H1 (cell line): ENCODE results near the gene IL26. TPM values are rescaled to one million over a fixed set of nuclear protein-coding genes. Genes with fewer than 3 reads are reported as not detected.

Experiments
- CTCF ChIA-PET: fragments of 300-600 bp; sonication (Branson Sonifier 250); formaldehyde crosslinking; loops from one replicate; lab custom pipeline; 2021; ENCODE audit not compliant: partially characterized antibody; lab: Charles Lee
- POLR2A ChIA-PET: fragments of 300-600 bp; sonication (Branson Sonifier 250); formaldehyde crosslinking; loops from one replicate; lab custom pipeline; 2021; ENCODE audit warnings: inconsistent platforms; ENCODE audit not compliant: partially characterized antibody; lab: Charles Lee
- DNase-seq, 2 experiments: peaks; one replicate each; pipeline versions ENCODE4 v3.0.0 to v3.0.0-alpha.2; 2010 to 2022; ENCODE audit warnings: low spot score in 2 of 2, low read depth in 1 of 2, mixed read lengths in 1 of 2
- FAIRE-seq: peaks from 2 replicates; lab custom pipeline; 2011; peaks lifted over from hg19 to GRCh38; lab: Jason Lieb, UNC
- H2AFZ ChIP-seq: 2 replicates; pipeline ENCODE4 v1.8.1; 2012; ENCODE audit warnings: low read length, inconsistent platforms
- H2AK5ac ChIP-seq: 2 replicates; pipeline ENCODE4 v1.6.1; 2013; ENCODE audit warnings: low read depth, low read length
- H2BK120ac ChIP-seq: replicated peaks from 2 replicates; pipeline ENCODE3; 2013; ENCODE audit warnings: low read depth, low read length, inconsistent platforms
- H2BK12ac ChIP-seq: 2 replicates; pipeline ENCODE4 v1.6.1; 2013; ENCODE audit warnings: low read depth, low read length
- H2BK15ac ChIP-seq: 2 replicates; pipeline ENCODE4 v1.6.1; 2013; ENCODE audit warnings: low read length
- H2BK20ac ChIP-seq: 2 replicates; pipeline ENCODE4 v1.6.1; 2013; ENCODE audit warnings: low read length
- H2BK5ac ChIP-seq: 2 replicates; pipeline ENCODE4 v1.6.1; 2013; ENCODE audit warnings: low read depth, low read length
- H3K14ac ChIP-seq: 2 replicates; pipeline ENCODE4 v1.6.1; 2013; ENCODE audit warnings: inconsistent platforms; ENCODE audit not compliant: insufficient read length
- H3K18ac ChIP-seq: 2 replicates; pipeline ENCODE4 v1.6.1; 2013; ENCODE audit warnings: low read length; ENCODE audit errors: extremely low read depth
- H3K23ac ChIP-seq: 2 replicates; pipeline ENCODE4 v1.6.1; 2013; ENCODE audit warnings: inconsistent platforms; ENCODE audit not compliant: insufficient read length
- H3K23me2 ChIP-seq: 2 replicates; pipeline ENCODE4 v1.6.1; 2013; ENCODE audit warnings: low read depth, low read length
- H3K27ac ChIP-seq: 2 replicates; pipeline ENCODE4 v1.6.1; 2011; ENCODE audit warnings: low read depth, low read length, inconsistent platforms
- H3K27me3 ChIP-seq, 4 experiments: replicated peaks in 1 of 4; 1 replicate in 1 of 4; 2 replicates in 3 of 4; pipeline versions ENCODE4 v1.6.1 to v1.8.1; 2011 to 2013; ENCODE audit warnings: low read length in 3 of 4, mild to moderate bottlenecking in 3 of 4, inconsistent platforms in 2 of 4, mixed read lengths in 2 of 4, moderate library complexity in 1 of 4; ENCODE audit not compliant: control insufficient read depth in 3 of 4, insufficient read depth in 3 of 4; ENCODE audit errors: extremely low read depth in 1 of 4
- H3K36me3 ChIP-seq, 4 experiments: 2 replicates each; pipeline versions ENCODE4 v1.6.1 to v1.8.1; 2011 to 2013; ENCODE audit warnings: mild to moderate bottlenecking in 4 of 4, low read length in 3 of 4, moderate library complexity in 2 of 4, control low read depth in 1 of 4, inconsistent platforms in 1 of 4; ENCODE audit not compliant: insufficient read depth in 4 of 4, control insufficient read depth in 2 of 4
- H3K4ac ChIP-seq: replicated peaks from 2 replicates; pipeline ENCODE3; 2013; ENCODE audit warnings: low read length, low read depth, mixed read lengths, inconsistent platforms; ENCODE audit not compliant: insufficient read length
- H3K4me1 ChIP-seq, 4 experiments: replicated peaks in 1 of 4; 1 replicate in 1 of 4; 2 replicates in 3 of 4; pipeline versions ENCODE4 v1.6.1 to v1.8.1; 2011 to 2013; ENCODE audit warnings: low read length in 3 of 4, inconsistent platforms in 2 of 4, mixed read lengths in 1 of 4; ENCODE audit not compliant: insufficient read depth in 4 of 4, control insufficient read depth in 3 of 4
- H3K4me2 ChIP-seq, 2 experiments: 2 replicates each; pipeline versions ENCODE4 v1.6.1 to v1.8.1; 2011 to 2013; ENCODE audit warnings: low read depth in 2 of 2, low read length in 2 of 2, control low read depth in 1 of 2, inconsistent platforms in 1 of 2, mild to moderate bottlenecking in 1 of 2; ENCODE audit not compliant: insufficient read depth in 1 of 2
- H3K4me3 ChIP-seq, 4 experiments: fragments of 200-600, 300-600 bp in 1 of 4; sonication (generic), shearing (Covaris generic), sonication (Bioruptor Twin) in 1 of 4; 2 replicates each; pipeline versions ENCODE4 v1.5.1 to v1.8.1; 2011 to 2016; ENCODE audit warnings: low read length in 4 of 4, low read depth in 3 of 4, control low read depth in 2 of 4, inconsistent platforms in 2 of 4, mild to moderate bottlenecking in 2 of 4, mixed read lengths in 1 of 4, moderate library complexity in 1 of 4; ENCODE audit not compliant: insufficient read depth in 2 of 4; ENCODE audit errors: extremely low read depth in 1 of 4
- H3K56ac ChIP-seq: replicated peaks from 2 replicates; pipeline ENCODE3; 2013; ENCODE audit warnings: low read depth, mild to moderate bottlenecking, mixed read lengths, low read length, inconsistent platforms; ENCODE audit not compliant: insufficient read length
- H3K79me1 ChIP-seq: 2 replicates; pipeline ENCODE4 v1.6.1; 2013; ENCODE audit warnings: low read depth, low read length, control low read depth
- H3K79me2 ChIP-seq, 2 experiments: 2 replicates each; pipeline versions ENCODE4 v1.6.1 to v1.8.1; 2012 to 2013; ENCODE audit warnings: low read length in 2 of 2, mild to moderate bottlenecking in 2 of 2, inconsistent platforms in 1 of 2; ENCODE audit not compliant: insufficient read depth in 2 of 2, control insufficient read depth in 1 of 2
- H3K9ac ChIP-seq, 4 experiments: replicated peaks in 1 of 4; 1 replicate in 1 of 4; 2 replicates in 3 of 4; pipeline versions ENCODE4 v1.6.1 to v1.8.1; 2011 to 2013; ENCODE audit warnings: low read depth in 3 of 4, low read length in 3 of 4, control low read depth in 2 of 4, mild to moderate bottlenecking in 2 of 4, moderate library complexity in 2 of 4, inconsistent platforms in 1 of 4; ENCODE audit errors: extremely low read depth in 1 of 4
- H3K9me3 ChIP-seq, 2 experiments: 2 replicates each; pipeline versions ENCODE4 v1.6.1 to v1.8.1; 2012 to 2013; ENCODE audit warnings: mild to moderate bottlenecking in 2 of 2, moderate library complexity in 2 of 2, control low read depth in 1 of 2, inconsistent platforms in 1 of 2, low read depth in 1 of 2, low read length in 1 of 2, mixed read lengths in 1 of 2; ENCODE audit not compliant: insufficient read depth in 2 of 2
- H4K20me1 ChIP-seq, 2 experiments: replicated peaks in 1 of 2; 2 replicates each; pipeline versions ENCODE3 to v1.8.1; 2011 to 2013; ENCODE audit warnings: inconsistent platforms in 2 of 2, low read length in 2 of 2, mild to moderate bottlenecking in 1 of 2; ENCODE audit not compliant: insufficient read depth in 2 of 2, control insufficient read depth in 1 of 2
- H4K5ac ChIP-seq: 2 replicates; pipeline ENCODE4 v1.6.1; 2013; ENCODE audit warnings: low read length, low read depth, mixed read lengths, inconsistent platforms; ENCODE audit not compliant: insufficient read length
- H4K8ac ChIP-seq: 2 replicates; pipeline ENCODE4 v1.8.0; 2013; ENCODE audit warnings: mild to moderate bottlenecking, moderate library complexity, low read length, inconsistent platforms; ENCODE audit not compliant: insufficient read depth; ENCODE audit errors: extremely low read depth
- H4K91ac ChIP-seq: replicated peaks from 2 replicates; pipeline ENCODE3; 2013; ENCODE audit warnings: low read length, mixed read lengths, inconsistent platforms; ENCODE audit not compliant: insufficient read length
- KDM1A ChIP-seq: fragments of 200-600, 300-600 bp; sonication (generic); IDR thresholded peaks from 2 replicates; pipeline ENCODE4 v1.7.1; 2016; ENCODE audit warnings: mild to moderate bottlenecking, low read length, borderline replicate concordance
- KDM4A ChIP-seq: IDR thresholded peaks from one replicate; pipeline ENCODE4 v1.7.1; 2012; ENCODE audit warnings: low read depth, mild to moderate bottlenecking, moderate library complexity, low read length, inconsistent platforms; ENCODE audit not compliant: severe bottlenecking
- MAFK ChIP-seq: IDR thresholded peaks from 2 replicates; pipeline ENCODE4 v1.6.1; 2012; ENCODE audit warnings: low read depth, mild to moderate bottlenecking, improper control_type of control experiment, low read length
- SAP30 ChIP-seq: fragments of 300-600 bp; sonication (generic); IDR thresholded peaks from 2 replicates; pipeline ENCODE4 v1.7.1; 2012; ENCODE audit warnings: low read length, moderate library complexity, mild to moderate bottlenecking, inconsistent platforms; ENCODE audit not compliant: insufficient read depth, insufficient replicate concordance
- SP1 ChIP-seq: IDR thresholded peaks from 2 replicates; pipeline ENCODE4 v1.6.1; 2011; ENCODE audit warnings: low read depth, low read length
- polyA plus RNA-seq, 7 experiments: library from polyadenylated mRNA; depleted of rRNA in 3 of 7; stranded (reverse) in 5 of 7; unstranded in 2 of 7; fragments of >200 nt in 5 of 7; fragments of 200-250 nt in 2 of 7; gene quantifications; 1 replicate in 5 of 7; 2 replicates in 1 of 7; 4 replicates in 1 of 7; pipeline versions ENCODE4 v1.2.1 to v1.2.3, GENCODE V29; 2011 to 2013; ENCODE audit warnings: missing spikeins in 2 of 7, mixed read lengths in 2 of 7
- total RNA-seq: library from RNA; stranded (reverse); fragmentation: NEBNext Ultra II Directional; extraction: Animal tissue kit (Norgen Biotek cat#: 25700); gene quantifications from 2 replicates; pipeline ENCODE4 v1.2.1, GENCODE V29; 2021

IL26 gene
- total and polyA plus RNA-seq, 2 of the 8 experiments (the other 6 are each of a cell fraction or from before 2014, with no cell fraction given), result not detected

GRCh38 chr12:68272732-68273131, 47.1 kb upstream of the IL26 start:
- Histone ChIP-seq H3K27ac (no peak overlapping the region), H3K4me1 (peaks cover 0 to 3% (median 0%) of the 10 kb centered on the region in 4 experiments; a peak in 1 of 7 replicates), H3K23me2 (no peaks in the 10 kb centered on the region), H2AFZ (no peak overlapping the region), H2BK5ac (no peak overlapping the region), H2AK5ac (no peak overlapping the region), H2BK12ac (no peak overlapping the region), H3K56ac (no peak overlapping the region), H3K4ac (no peak overlapping the region), H3K4me3 (no peak overlapping the region), H3K9ac (no peak overlapping the region), H3K23ac (no peak overlapping the region), H4K91ac (no peak overlapping the region), H2BK120ac (no peak overlapping the region), H3K36me3 (no peaks in the 10 kb centered on the region), H4K20me1 (no peaks in the 10 kb centered on the region), H4K8ac (no peak overlapping the region), H3K18ac (no peak overlapping the region), H3K9me3 (no peaks in the 10 kb centered on the region), H3K79me2 (no peaks in the 10 kb centered on the region), H2BK20ac (no peak overlapping the region), H3K27me3 (no peaks in the 10 kb centered on the region), H3K79me1 (no peaks in the 10 kb centered on the region), H4K5ac (no peak overlapping the region), H2BK15ac (no peak overlapping the region), H3K14ac (no peak overlapping the region), H3K4me2 (no peak overlapping the region)
- ChIA-PET CTCF (interaction anchor here (0.6 kb wide), 1 partner anchor 233 kb away, joined by 4 read pairs; no protein-coding TSS in a partner anchor), POLR2A (no interaction called here)
- TF ChIP-seq KDM1A, result no peak
- no peak for TF ChIP-seq SP1
- no peak for TF ChIP-seq MAFK
- no peak for TF ChIP-seq SAP30
- no peak for TF ChIP-seq KDM4A
- no peak for FAIRE-seq
- DNase-seq, result no peak
